Progenitor cell of endocrine pancreas (in vitro differentiated cells): Measurements from ENCODE around the gene ICE1. TPM values are rescaled to one million over a fixed set of nuclear protein-coding genes. Genes with fewer than 3 reads are reported as not detected.
A peak's percentile ranks its signal among the peaks of the same experiment; 100 is the strongest.

Experiments used
- DNase-seq: peaks from one replicate; pipeline ENCODE4 v3.0.0; 2021; ENCODE audit warnings: low spot score; ENCODE audit not compliant: unreplicated experiment
- H3K27ac Mint-ChIP-seq: 2 replicates; pipeline ENCODE4 v1.8.0; 2021; ENCODE audit warnings: mild to moderate bottlenecking, moderate library complexity, mixed read lengths
- H3K27me3 Mint-ChIP-seq: 2 replicates; pipeline ENCODE4 v1.8.0; 2021; ENCODE audit warnings: mixed read lengths
- H3K36me3 Mint-ChIP-seq: 2 replicates; pipeline ENCODE4 v1.8.0; 2022; ENCODE audit warnings: mixed read lengths; ENCODE audit not compliant: insufficient read depth
- H3K4me1 Mint-ChIP-seq: 2 replicates; pipeline ENCODE4 v1.8.0; 2021; ENCODE audit warnings: low read depth, mixed read lengths
- H3K4me3 Mint-ChIP-seq: 2 replicates; pipeline ENCODE4 v1.8.0; 2021; ENCODE audit warnings: low read depth, mild to moderate bottlenecking, moderate library complexity, mixed read lengths
- H3K9me3 Mint-ChIP-seq: 2 replicates; pipeline ENCODE4 v1.8.0; 2021; ENCODE audit warnings: low read depth, mixed read lengths
- total RNA-seq: library from RNA; stranded (reverse); gene quantifications from 2 replicates; pipeline ENCODE4 v1.2.1, GENCODE V29; 2021
- TF ChIP-seq, protein P1 (sequence below): fragments of 200-600 bp; sonication (generic); IDR thresholded peaks from one replicate; pipeline ENCODE4 v1.5.0; 2021; ENCODE audit warnings: antibody characterized with exemption, mild to moderate bottlenecking; ENCODE audit not compliant: unreplicated experiment

ICE1 gene
- total RNA-seq, 1 donor from 2014 or later = 40.0 TPM

DNA sequence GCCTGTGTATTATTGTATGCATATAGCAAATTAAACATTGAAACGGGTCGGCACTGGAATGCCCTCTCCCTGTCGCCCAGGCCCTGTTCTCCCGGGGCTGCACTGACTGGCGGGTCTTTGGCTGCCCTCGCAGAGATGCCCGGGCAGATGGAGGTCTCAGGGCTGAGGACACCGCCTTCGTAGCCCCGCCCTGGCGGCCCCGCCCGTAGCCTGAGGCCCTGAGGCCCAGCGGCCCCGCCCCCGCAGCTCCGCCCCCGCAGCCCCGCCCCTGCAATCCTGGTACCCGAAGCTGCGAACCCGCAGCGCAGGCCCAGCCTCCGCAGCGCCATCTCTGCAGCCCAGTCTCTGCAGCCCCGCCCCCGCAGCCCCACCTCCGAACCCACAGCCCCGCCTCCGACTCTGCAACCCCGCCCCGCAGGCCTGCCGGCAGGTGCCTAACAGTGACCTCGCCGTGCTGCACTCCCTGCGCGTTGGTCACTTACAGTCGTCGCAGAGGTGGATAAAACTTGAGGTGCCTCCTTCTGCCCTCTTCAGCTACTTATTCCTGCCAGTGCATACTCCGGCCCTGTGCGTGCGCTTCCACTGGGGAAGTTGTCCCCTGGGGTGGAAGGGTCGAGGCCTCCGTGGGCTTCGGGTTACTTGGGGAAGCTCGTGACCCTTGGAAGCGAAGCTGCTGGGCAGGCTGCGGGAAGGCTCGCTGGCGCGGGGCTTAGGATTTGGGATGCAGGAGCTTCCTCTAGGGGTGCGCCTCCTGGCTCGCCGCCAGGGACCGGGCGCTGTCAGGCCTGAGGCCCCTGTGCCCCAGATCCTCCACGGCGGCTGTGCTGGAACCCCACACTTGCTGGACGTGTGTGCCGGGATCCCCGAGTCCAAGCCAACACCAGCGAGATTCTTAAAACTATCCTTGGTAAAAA, 72.3 kb downstream of the ICE1 start:
- peak; percentile 65 for DNase-seq
- no peak overlapping the region for H3K4me3 Mint-ChIP-seq
- TF ChIP-seq, protein P1, sequence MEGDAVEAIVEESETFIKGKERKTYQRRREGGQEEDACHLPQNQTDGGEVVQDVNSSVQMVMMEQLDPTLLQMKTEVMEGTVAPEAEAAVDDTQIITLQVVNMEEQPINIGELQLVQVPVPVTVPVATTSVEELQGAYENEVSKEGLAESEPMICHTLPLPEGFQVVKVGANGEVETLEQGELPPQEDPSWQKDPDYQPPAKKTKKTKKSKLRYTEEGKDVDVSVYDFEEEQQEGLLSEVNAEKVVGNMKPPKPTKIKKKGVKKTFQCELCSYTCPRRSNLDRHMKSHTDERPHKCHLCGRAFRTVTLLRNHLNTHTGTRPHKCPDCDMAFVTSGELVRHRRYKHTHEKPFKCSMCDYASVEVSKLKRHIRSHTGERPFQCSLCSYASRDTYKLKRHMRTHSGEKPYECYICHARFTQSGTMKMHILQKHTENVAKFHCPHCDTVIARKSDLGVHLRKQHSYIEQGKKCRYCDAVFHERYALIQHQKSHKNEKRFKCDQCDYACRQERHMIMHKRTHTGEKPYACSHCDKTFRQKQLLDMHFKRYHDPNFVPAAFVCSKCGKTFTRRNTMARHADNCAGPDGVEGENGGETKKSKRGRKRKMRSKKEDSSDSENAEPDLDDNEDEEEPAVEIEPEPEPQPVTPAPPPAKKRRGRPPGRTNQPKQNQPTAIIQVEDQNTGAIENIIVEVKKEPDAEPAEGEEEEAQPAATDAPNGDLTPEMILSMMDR = no peak
- peaks cover 7% of the 10 kb centered on the region for H3K4me1 Mint-ChIP-seq
- peaks cover 30% of the 10 kb centered on the region for H3K27me3 Mint-ChIP-seq
- no peaks in the 10 kb centered on the region for H3K9me3 Mint-ChIP-seq
- H3K36me3 Mint-ChIP-seq = no peaks in the 10 kb centered on the region
- H3K27ac Mint-ChIP-seq = no peak overlapping the region

DNA sequence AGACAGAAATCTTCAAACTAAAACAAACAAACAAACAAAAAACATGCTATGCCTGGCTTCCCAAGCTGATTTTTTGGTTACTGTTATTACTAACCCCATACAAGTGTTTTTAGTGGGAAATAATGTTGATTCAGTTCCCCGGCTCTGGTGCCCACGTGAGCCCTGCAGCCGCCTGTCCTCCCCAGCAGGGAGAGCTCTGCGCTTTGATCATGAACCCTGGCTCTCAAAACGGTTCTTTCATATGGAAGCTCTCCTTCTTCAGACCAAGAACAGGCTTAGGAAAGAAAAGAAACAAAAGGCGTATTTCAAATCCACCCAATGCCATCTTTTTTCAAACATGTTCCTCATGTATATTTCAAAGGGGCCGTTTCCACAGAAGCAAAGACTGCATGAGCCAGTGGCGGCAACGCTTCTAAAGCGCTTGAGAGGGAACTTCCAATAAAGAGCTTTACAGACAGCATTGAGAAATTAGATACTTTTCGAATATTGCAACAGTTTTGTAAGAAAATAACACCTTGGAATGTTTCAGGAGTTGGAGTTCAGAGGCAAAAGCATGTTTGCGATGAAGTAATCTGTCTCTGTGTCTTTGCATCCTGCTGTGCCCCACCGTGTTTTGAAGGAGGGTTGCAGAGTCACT, 74.8 kb downstream of the ICE1 start:
- TF ChIP-seq, protein P1 = peak; percentile 80
- DNase-seq = peak; percentile 15
- H3K36me3 Mint-ChIP-seq = no peaks in the 10 kb centered on the region
- no peaks in the 10 kb centered on the region for H3K9me3 Mint-ChIP-seq
- H3K4me1 Mint-ChIP-seq = peaks cover 7% of the 10 kb centered on the region
- no peak overlapping the region for H3K4me3 Mint-ChIP-seq
- peaks cover 30% of the 10 kb centered on the region for H3K27me3 Mint-ChIP-seq
- no peak overlapping the region for H3K27ac Mint-ChIP-seq

DNA sequence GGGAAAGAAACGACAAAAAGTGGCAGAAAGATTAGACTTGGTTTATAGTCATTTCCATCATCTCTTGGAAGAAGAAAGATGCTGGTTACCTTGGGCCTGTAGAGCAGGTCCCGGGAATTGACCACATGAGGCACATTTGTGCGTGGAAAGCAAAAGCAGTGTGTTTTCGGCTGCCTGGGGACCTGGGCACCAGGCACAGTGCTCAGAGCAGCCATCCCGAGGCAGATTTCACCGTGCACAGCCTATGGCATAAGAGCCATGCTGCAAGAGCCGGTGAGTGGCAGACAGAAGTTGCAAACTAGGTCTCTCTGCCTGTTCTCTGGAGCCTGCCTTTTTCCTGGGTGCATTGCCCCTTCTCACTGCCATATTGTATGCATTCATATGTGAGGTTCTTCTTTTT, 77.0 kb downstream of the ICE1 start:
- H3K27me3 Mint-ChIP-seq = peaks cover 18% of the 10 kb centered on the region
- TF ChIP-seq, protein P1 = no peak
- H3K4me1 Mint-ChIP-seq = peaks cover 7% of the 10 kb centered on the region
- no peak for DNase-seq
- no peak overlapping the region for H3K4me3 Mint-ChIP-seq
- no peak overlapping the region for H3K27ac Mint-ChIP-seq
- H3K36me3 Mint-ChIP-seq = no peaks in the 10 kb centered on the region
- peaks cover 8% of the 10 kb centered on the region for H3K9me3 Mint-ChIP-seq

DNA sequence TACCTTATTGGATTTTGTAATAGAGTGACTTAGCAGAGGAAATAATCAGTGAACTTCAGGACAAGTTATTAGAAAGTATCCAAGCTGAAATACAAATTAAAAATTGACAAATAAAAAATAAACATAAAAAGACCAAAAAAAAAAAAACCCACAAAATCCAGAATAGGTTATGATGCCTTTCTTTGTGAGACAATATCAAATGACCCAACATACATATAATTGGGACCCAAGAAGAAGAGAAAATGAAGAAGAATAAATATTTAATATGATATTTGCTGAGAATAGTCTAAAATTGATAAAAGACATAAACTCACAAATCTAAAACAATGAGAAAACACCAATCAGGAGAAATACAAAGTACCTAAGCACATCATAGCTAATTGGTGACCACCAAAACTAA, 81.8 kb downstream of the ICE1 start:
- H3K4me3 Mint-ChIP-seq = no peak overlapping the region
- H3K27me3 Mint-ChIP-seq = no peaks in the 10 kb centered on the region
- TF ChIP-seq, protein P1 = no peak
- no peak overlapping the region for H3K27ac Mint-ChIP-seq
- no peaks in the 10 kb centered on the region for H3K4me1 Mint-ChIP-seq
- H3K9me3 Mint-ChIP-seq = peaks cover 12% of the 10 kb centered on the region
- DNase-seq = no peak
- H3K36me3 Mint-ChIP-seq = no peaks in the 10 kb centered on the region

DNA sequence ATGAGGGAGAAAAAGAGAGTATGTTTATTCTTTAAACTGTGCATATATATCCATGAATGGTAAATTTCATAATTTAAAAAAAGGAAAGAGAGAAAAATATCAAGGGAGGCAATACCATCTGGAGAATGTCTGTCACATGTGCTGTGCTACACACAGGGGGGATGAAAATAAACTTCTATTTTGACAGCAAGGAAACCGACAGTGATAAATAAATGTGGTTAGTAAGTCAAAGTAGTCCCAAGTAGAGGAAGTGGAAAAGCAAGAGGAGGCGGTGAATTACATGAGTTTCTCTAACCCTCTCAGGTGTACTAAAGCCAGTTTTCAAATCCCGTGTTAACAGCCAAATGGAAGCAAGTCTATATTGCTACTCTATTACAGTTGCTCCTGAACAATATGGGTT, 83.3 kb downstream of the ICE1 start:
- TF ChIP-seq, protein P1 = no peak
- H3K27me3 Mint-ChIP-seq = peaks cover 3% of the 10 kb centered on the region
- H3K36me3 Mint-ChIP-seq = no peaks in the 10 kb centered on the region
- H3K9me3 Mint-ChIP-seq = peaks cover 12% of the 10 kb centered on the region
- H3K27ac Mint-ChIP-seq = no peak overlapping the region
- no peak for DNase-seq
- H3K4me3 Mint-ChIP-seq = no peak overlapping the region
- peaks cover 2% of the 10 kb centered on the region for H3K4me1 Mint-ChIP-seq
